Right renal cortex interstitium (tissue), 3 donors: ENCODE results near the gene NPW. TPM values are rescaled to one million over a fixed set of nuclear protein-coding genes. Genes with fewer than 3 reads are reported as not detected.

Experiments
- DNase-seq, 3 donors: peaks; one replicate each; pipeline ENCODE4 v3.0.0-alpha.2; 2013; ENCODE audit warnings: low read depth in 3 of 3, low spot score in 2 of 3
- polyA plus RNA-seq, 3 donors: library from polyadenylated mRNA; unstranded; fragments of 120-200 nt; gene quantifications; one replicate each; pipeline ENCODE4 v1.2.1, GENCODE V29; 2013; ENCODE audit not compliant: insufficient read length in 3 of 3

Gene NPW
- polyA plus RNA-seq, 3 donors, result 1.7 to 6.0 (median 3.9) TPM

GRCh38 chr16:2045965-2046892, 26.6 kb downstream of the NPW start:
- no peak for DNase-seq

- no peak for DNase-seq
Observed at GRCh38 chr16:2046893-2047329, 27.3 kb downstream of the NPW start.

- DNase-seq, result peak in 2 of 3 donors; percentile 90 to 92
Observed at GRCh38 chr16:2047330-2048115, 27.9 kb downstream of the NPW start, which contains the start of the genes NTHL1 and TSC2. Gene NTHL1, minus strand, starts transcription at chr16:2047834. Its CDS starts 11 bp downstream, at chr16:2047823. Gene TSC2, plus strand, starts transcription at chr16:2047985. Its CDS starts 631 bp downstream, at chr16:2048616.

GRCh38 chr16:2048116-2048543, 28.5 kb downstream of the NPW start:
- DNase-seq, result no peak

- no peak for DNase-seq
Observed at GRCh38 chr16:2053211-2053610, 33.6 kb downstream of the NPW start.

GRCh38 chr16:2053897-2054296, 34.3 kb downstream of the NPW start:
- DNase-seq, result no peak

GRCh38 chr16:2054543-2055245, 35.1 kb downstream of the NPW start:
- DNase-seq, result no peak

- no peak for DNase-seq
Observed at GRCh38 chr16:2056077-2056476, 36.5 kb downstream of the NPW start.

GRCh38 chr16:2056681-2057407, 37.3 kb downstream of the NPW start:
- DNase-seq, result no peak

GRCh38 chr16:2057438-2057837, 37.9 kb downstream of the NPW start:
- no peak for DNase-seq

- DNase-seq, result no peak
Observed at GRCh38 chr16:2058420-2058819, 38.8 kb downstream of the NPW start.

- no peak for DNase-seq
Observed at GRCh38 chr16:2058872-2059271, 39.3 kb downstream of the NPW start.

- DNase-seq, result no peak
Observed at GRCh38 chr16:2060346-2060745, 40.8 kb downstream of the NPW start.

- DNase-seq, result no peak
Observed at GRCh38 chr16:2061023-2061422, 41.4 kb downstream of the NPW start.

- DNase-seq, result no peak
Observed at GRCh38 chr16:2061526-2061925, 41.9 kb downstream of the NPW start.

GRCh38 chr16:2062801-2063200, 43.2 kb downstream of the NPW start:
- DNase-seq, result no peak

GRCh38 chr16:2063861-2064260, 44.3 kb downstream of the NPW start:
- DNase-seq, result no peak

- DNase-seq, result no peak
Observed at GRCh38 chr16:2064368-2064945, 44.9 kb downstream of the NPW start.

- DNase-seq, result no peak
Observed at GRCh38 chr16:2066139-2066538, 46.6 kb downstream of the NPW start.
